ENCODE results near the gene THSD4. TPM values are rescaled to one million over a fixed set of nuclear protein-coding genes. Genes with fewer than 3 reads are reported as not detected.

The THSD4 gene
- total RNA-seq, 1 donor from 2014 or later = not detected

DNA sequence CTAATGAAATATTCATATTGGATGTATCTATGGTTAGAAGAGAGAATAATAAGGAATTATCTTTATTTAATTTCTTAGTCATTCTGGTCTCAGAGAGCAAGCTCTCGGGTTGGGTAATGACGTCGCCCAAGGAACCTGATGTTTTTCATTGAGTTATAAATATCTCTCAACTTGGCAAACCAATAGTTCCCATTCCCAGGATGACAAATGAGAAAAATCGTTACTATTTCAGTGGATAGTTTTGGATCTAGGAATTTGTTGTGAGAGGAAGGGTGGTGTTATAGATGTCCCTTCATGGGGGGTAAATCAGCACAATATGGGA, 532.2 kb downstream of the THSD4 start:
- no peaks in the 10 kb centered on the region for H3K36me3 Mint-ChIP-seq (ENCODE audit: low read depth)
- no peak overlapping the region for H3K4me3 Mint-ChIP-seq (ENCODE audit: low read depth)
- intact Hi-C loops (cut with micrococcal nuclease) = no loop called here
- H3K9me3 Mint-ChIP-seq = peaks cover 10% of the 10 kb centered on the region
- peaks cover 3% of the 10 kb centered on the region for H3K27me3 Mint-ChIP-seq (ENCODE audit: low read depth)
- H3K4me1 Mint-ChIP-seq (ENCODE audit: low read depth) = peaks cover 1% of the 10 kb centered on the region
- DNase-seq (ENCODE audit: low spot score) = no peak
- no peak overlapping the region for H3K27ac Mint-ChIP-seq

DNA sequence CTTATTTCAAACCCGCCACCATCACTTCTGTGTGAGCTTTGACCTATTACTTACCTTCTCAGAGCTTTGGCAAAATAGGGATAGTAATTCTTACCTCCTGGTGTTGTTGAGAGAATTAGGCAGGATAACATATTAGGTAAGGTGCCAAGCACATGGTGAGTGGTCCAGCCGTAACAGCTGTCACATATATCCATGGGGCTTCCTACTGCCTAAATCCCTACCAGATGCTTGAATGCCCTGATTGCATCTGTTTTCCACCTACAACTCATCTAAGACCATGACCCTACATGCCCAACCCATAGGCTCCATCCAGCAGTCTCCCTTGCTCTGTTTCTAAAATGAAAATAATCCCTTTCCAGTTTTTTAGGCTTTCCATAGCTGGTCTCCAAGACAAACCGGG, 532.8 kb downstream of the THSD4 start:
- H3K27me3 Mint-ChIP-seq (ENCODE audit: low read depth) = peaks cover 3% of the 10 kb centered on the region
- peaks cover 10% of the 10 kb centered on the region for H3K9me3 Mint-ChIP-seq
- H3K4me3 Mint-ChIP-seq (ENCODE audit: low read depth) = no peak overlapping the region
- DNase-seq (ENCODE audit: low spot score) = no peak
- no peak overlapping the region for H3K27ac Mint-ChIP-seq
- H3K36me3 Mint-ChIP-seq (ENCODE audit: low read depth) = no peaks in the 10 kb centered on the region
- intact Hi-C loops (cut with micrococcal nuclease) = no loop called here
- peaks cover 1% of the 10 kb centered on the region for H3K4me1 Mint-ChIP-seq (ENCODE audit: low read depth)

DNA sequence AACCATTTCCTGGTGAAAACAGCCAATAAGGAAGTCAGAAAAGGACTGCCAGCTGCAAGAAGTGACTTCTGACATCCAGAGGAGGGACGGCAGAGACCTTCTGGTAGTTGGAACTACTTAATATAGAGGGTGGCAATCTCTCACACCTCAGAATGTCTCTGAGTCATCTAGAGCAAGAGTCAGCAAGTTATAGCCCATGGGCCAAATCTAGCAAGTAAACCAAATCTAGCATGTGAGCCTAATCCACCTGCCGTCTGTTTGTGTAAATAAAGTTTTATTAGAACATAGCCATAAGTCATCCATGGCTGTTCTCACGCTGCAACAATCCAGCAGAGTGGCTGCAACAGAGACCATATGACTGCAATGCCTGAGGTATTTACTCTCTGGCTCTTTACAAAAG, 534.6 kb downstream of the THSD4 start:
- H3K27ac Mint-ChIP-seq = no peak overlapping the region
- peaks cover 9% of the 10 kb centered on the region for H3K9me3 Mint-ChIP-seq
- peaks cover 5% of the 10 kb centered on the region for H3K27me3 Mint-ChIP-seq (ENCODE audit: low read depth)
- no peak for DNase-seq (ENCODE audit: low spot score)
- H3K4me1 Mint-ChIP-seq (ENCODE audit: low read depth) = peaks cover 1% of the 10 kb centered on the region
- H3K4me3 Mint-ChIP-seq (ENCODE audit: low read depth) = no peak overlapping the region
- intact Hi-C loops (cut with micrococcal nuclease) = no loop called here
- no peaks in the 10 kb centered on the region for H3K36me3 Mint-ChIP-seq (ENCODE audit: low read depth)

DNA sequence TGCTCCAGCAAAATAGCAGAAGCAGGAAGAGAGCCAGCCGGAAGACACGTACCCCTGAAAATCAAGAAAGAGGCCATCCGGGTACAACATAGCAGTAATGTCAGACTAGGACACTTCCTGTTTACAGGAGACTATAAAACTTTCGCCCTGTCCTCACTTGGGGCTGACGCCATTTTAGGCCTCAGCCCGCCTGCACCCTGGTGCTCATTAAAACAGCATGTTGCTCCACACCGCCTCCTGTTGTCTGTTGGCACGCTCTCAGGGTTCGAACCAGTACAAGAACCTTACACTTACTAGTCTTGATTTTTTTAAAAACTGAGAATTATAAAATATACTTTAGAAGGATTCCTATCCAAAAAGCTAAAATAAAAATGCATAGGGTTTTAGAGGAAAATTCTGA, 535.3 kb downstream of the THSD4 start:
- Mint-ChIP-seq H3K27ac (no peak overlapping the region), H3K27me3 (ENCODE audit: low read depth) (peaks cover 6% of the 10 kb centered on the region), H3K4me3 (ENCODE audit: low read depth) (no peak overlapping the region), H3K4me1 (ENCODE audit: low read depth) (peaks cover 1% of the 10 kb centered on the region), H3K36me3 (ENCODE audit: low read depth) (no peaks in the 10 kb centered on the region), H3K9me3 (peaks cover 5% of the 10 kb centered on the region)
- intact Hi-C loops (cut with micrococcal nuclease) = no loop called here
- no peak for DNase-seq (ENCODE audit: low spot score)

DNA sequence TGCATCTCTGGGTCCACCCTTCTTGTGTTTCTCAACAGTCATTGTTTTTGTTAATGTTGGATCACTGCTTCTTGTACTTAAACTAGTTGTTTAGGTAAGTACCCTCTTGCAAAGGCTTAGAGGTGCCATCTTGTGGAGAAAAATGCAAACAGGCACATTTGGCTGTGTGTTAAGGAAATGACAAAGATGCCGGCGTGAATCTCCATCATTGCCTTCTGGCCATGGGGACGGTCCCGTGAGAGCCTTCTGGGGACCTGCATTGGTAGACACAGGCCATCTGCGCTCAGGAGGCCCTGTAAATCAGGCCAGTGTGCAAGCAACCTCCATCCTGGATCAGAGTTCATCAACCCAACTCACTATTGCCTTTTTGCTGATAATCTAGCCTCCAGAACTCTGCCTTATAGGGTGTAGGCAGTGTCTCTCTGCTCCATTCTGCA, 536.5 kb downstream of the THSD4 start:
- H3K4me3 Mint-ChIP-seq (ENCODE audit: low read depth) = no peak overlapping the region
- H3K27ac Mint-ChIP-seq = no peak overlapping the region
- peaks cover 1% of the 10 kb centered on the region for H3K4me1 Mint-ChIP-seq (ENCODE audit: low read depth)
- intact Hi-C loops (cut with micrococcal nuclease) = no loop called here
- H3K9me3 Mint-ChIP-seq = no peaks in the 10 kb centered on the region
- no peak for DNase-seq (ENCODE audit: low spot score)
- H3K27me3 Mint-ChIP-seq (ENCODE audit: low read depth) = peaks cover 6% of the 10 kb centered on the region
- H3K36me3 Mint-ChIP-seq (ENCODE audit: low read depth) = no peaks in the 10 kb centered on the region

DNA sequence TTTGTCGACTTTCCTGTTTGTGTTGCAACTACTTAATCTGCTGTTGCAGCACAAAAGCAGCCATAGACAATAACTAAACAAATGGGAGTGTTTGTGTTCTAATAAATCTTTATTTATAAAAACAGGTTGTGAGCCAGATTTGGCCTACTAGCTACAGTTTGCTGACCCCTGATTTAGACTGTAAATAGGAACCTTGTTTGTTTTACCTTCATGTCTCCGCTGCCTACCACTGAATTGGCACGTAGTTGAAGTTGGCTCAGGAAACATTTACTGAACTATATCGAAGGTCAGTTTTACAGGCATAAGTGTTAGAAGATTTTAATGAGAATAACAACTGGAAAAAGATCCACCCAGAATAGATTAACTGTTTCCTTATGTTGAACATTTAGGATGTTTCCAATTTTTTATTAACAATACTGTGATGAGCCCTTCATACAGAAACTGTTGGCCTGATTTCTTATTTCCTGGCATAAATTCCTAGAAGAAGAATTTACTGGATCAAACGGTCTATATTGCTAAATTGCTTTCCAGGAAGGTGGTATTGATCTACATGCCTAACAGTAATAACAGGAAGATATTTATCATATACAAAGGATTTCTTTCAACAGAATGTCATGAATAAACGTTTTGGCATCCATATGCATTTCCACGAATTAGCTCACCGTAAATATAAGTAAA, 538.9 kb downstream of the THSD4 start:
- intact Hi-C loops (cut with micrococcal nuclease) = no loop called here
- H3K9me3 Mint-ChIP-seq = no peaks in the 10 kb centered on the region
- no peaks in the 10 kb centered on the region for H3K36me3 Mint-ChIP-seq (ENCODE audit: low read depth)
- H3K27me3 Mint-ChIP-seq (ENCODE audit: low read depth) = peaks cover 3% of the 10 kb centered on the region
- peaks cover 1% of the 10 kb centered on the region for H3K4me1 Mint-ChIP-seq (ENCODE audit: low read depth)
- H3K27ac Mint-ChIP-seq = no peak overlapping the region
- no peak for DNase-seq (ENCODE audit: low spot score)
- H3K4me3 Mint-ChIP-seq (ENCODE audit: low read depth) = no peak overlapping the region

DNA sequence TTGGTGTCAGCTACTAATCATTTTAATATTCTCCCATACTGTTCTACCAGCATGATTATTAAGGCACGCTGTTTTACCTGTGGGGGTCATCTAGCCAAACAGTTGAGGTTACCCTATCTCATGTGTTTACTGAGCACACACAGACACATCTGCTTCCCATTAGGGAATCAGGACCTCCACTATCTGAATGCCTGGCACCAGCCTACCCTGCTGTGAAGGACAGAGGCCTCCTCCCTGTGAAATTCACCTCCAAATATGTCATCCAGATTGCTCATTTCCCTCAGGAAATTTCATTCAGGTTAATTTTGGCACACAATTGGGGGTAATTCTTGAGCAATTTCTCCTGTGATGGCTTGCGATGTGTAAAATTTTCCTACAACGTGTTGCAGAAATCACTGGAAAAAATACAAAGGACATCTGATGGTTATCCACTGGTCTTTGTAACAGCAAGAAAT, 539.5 kb downstream of the THSD4 start:
- Mint-ChIP-seq H3K27me3 (ENCODE audit: low read depth) (peaks cover 4% of the 10 kb centered on the region), H3K4me3 (ENCODE audit: low read depth) (no peak overlapping the region), H3K36me3 (ENCODE audit: low read depth) (no peaks in the 10 kb centered on the region), H3K27ac (no peak overlapping the region), H3K4me1 (ENCODE audit: low read depth) (peaks cover 1% of the 10 kb centered on the region), H3K9me3 (no peaks in the 10 kb centered on the region)
- intact Hi-C loops (cut with micrococcal nuclease) = no loop called here
- no peak for DNase-seq (ENCODE audit: low spot score)

DNA sequence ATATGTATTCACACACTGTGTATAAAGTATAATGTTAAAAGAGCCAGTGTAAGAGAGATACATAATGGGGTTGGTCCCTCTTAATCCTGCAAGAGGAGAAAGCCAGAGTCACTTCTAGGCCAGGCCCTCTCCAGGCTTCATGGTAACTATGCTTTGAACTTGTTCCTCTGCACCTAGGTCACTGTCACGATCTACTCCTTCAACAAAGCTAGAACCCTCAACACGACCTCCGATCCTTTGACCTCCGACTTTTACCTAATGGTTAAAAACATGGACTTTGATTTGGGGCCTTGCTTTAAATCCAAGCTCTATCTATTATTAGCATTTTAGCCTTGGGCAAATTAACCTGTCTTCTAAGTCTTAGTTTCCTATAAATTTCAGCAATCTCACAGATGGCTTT, 541.2 kb downstream of the THSD4 start:
- H3K4me3 Mint-ChIP-seq (ENCODE audit: low read depth) = no peak overlapping the region
- peaks cover 11% of the 10 kb centered on the region for H3K27me3 Mint-ChIP-seq (ENCODE audit: low read depth)
- no peaks in the 10 kb centered on the region for H3K9me3 Mint-ChIP-seq
- H3K4me1 Mint-ChIP-seq (ENCODE audit: low read depth) = peaks cover 1% of the 10 kb centered on the region
- intact Hi-C loops (cut with micrococcal nuclease) = no loop called here
- no peak for DNase-seq (ENCODE audit: low spot score)
- no peaks in the 10 kb centered on the region for H3K36me3 Mint-ChIP-seq (ENCODE audit: low read depth)
- H3K27ac Mint-ChIP-seq = no peak overlapping the region

DNA sequence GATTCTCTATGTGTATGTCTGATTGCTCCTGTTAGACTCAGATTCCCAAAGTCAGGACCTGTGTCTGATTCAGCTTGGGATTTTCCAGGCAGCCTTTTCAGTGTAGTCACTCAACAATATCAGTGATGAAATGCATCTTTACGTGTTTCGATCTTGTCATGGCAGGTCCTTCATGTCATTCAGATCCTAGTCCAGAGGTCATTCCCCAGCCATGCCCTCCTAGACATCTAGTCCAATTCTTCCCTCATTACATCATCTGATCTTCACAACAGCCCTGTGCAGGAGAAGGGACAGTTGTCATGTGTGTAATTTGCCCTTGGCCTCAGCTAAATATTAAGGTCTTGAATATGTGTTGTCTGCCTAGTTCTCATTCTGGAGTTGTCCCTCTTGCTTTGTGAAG, 541.9 kb downstream of the THSD4 start:
- DNase-seq (ENCODE audit: low spot score) = no peak
- intact Hi-C loops (cut with micrococcal nuclease) = no loop called here
- H3K4me1 Mint-ChIP-seq (ENCODE audit: low read depth) = no peaks in the 10 kb centered on the region
- no peak overlapping the region for H3K4me3 Mint-ChIP-seq (ENCODE audit: low read depth)
- no peak overlapping the region for H3K27ac Mint-ChIP-seq
- H3K36me3 Mint-ChIP-seq (ENCODE audit: low read depth) = no peaks in the 10 kb centered on the region
- H3K9me3 Mint-ChIP-seq = no peaks in the 10 kb centered on the region
- H3K27me3 Mint-ChIP-seq (ENCODE audit: low read depth) = peaks cover 11% of the 10 kb centered on the region

DNA sequence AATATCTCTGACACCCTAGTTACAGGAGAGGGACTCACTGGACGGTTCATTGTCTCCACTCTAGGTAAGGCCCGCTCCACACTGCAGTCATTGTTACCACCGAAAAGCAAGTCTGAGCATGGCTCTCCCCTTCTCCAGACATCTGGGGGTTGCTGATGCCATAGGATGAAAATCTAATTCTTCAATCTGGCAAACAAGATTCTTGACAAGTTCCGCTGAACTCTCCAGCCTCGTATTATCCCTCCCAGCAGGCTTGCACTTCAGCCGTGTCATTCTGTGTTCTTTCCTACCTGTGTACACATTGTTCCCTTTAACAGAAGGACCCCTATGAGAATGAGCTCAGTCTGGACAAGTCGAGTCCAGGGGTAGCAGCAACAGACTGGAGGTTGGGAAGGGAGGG, 542.8 kb downstream of the THSD4 start:
- H3K4me1 Mint-ChIP-seq (ENCODE audit: low read depth) = no peaks in the 10 kb centered on the region
- H3K27me3 Mint-ChIP-seq (ENCODE audit: low read depth) = peaks cover 15% of the 10 kb centered on the region
- no peak for DNase-seq (ENCODE audit: low spot score)
- no peak overlapping the region for H3K27ac Mint-ChIP-seq
- H3K36me3 Mint-ChIP-seq (ENCODE audit: low read depth) = no peaks in the 10 kb centered on the region
- H3K4me3 Mint-ChIP-seq (ENCODE audit: low read depth) = no peak overlapping the region
- intact Hi-C loops (cut with micrococcal nuclease) = no loop called here
- no peaks in the 10 kb centered on the region for H3K9me3 Mint-ChIP-seq

DNA sequence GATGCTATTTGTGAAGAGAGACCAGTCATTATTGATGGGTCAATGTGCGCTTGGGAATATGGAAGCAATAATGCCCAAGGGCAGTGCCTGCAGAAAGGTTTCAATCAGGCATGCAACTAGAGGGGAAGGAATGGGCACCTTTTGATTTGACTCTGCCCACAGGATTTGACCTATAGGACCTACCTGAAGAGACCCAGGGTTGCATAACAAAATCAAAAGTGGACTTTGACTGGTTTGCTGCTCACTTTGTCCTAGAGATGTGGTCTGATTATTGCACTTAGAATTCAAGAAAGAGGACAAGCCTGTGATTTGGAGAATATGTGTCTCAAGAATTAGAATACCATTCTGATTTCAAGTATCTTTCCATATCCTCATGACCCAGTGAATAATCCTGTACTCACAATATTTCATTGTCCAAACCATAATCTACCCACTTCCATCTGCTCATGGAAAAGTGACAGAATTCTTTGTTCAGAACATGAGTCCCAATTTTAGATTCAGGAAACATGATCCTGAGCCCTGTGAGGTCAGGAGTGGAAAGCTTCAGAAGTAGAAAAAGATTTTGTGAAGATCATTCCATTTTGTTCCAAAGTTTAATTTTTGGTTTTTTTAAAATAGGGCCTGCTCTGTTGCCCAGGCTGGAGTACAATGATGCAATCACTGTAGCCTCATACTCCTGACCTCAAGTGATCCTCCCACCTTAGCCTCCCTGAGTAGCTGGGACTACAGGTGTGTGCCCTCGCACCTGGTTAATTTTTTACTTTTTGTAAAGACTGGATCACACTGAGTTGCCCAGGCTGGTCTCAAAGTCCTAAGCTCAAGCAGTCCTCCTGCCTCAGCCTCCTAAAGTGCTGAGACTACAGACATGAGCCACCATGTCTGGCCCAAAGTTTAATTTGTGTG, 543.8 kb downstream of the THSD4 start:
- Mint-ChIP-seq H3K27me3 (ENCODE audit: low read depth) (peaks cover 18% of the 10 kb centered on the region), H3K4me1 (ENCODE audit: low read depth) (no peaks in the 10 kb centered on the region), H3K4me3 (ENCODE audit: low read depth) (no peak overlapping the region), H3K9me3 (no peaks in the 10 kb centered on the region), H3K27ac (no peak overlapping the region), H3K36me3 (ENCODE audit: low read depth) (no peaks in the 10 kb centered on the region)
- no peak for DNase-seq (ENCODE audit: low spot score)
- intact Hi-C loops (cut with micrococcal nuclease) = no loop called here

DNA sequence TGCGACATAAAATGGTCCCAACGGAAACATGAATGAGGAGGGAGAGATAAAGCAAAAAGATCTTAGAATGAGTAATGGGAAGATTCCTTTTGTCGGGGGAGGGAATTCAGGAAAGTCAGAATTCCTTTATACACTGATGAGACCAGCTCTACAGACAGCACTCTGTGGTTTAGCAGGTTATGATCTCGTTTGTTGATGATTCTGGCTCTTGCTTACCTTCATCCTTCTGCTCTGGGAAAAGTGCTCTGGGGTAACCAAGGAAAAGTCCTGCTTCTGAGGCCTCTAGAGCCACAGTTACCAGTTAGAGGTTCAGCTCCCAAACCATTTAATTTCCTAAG, 544.4 kb downstream of the THSD4 start:
- Mint-ChIP-seq H3K27ac (no peak overlapping the region), H3K4me1 (ENCODE audit: low read depth) (no peaks in the 10 kb centered on the region), H3K4me3 (ENCODE audit: low read depth) (no peak overlapping the region), H3K36me3 (ENCODE audit: low read depth) (no peaks in the 10 kb centered on the region), H3K9me3 (no peaks in the 10 kb centered on the region), H3K27me3 (ENCODE audit: low read depth) (peaks cover 20% of the 10 kb centered on the region)
- intact Hi-C loops (cut with micrococcal nuclease) = no loop called here
- no peak for DNase-seq (ENCODE audit: low spot score)

DNA sequence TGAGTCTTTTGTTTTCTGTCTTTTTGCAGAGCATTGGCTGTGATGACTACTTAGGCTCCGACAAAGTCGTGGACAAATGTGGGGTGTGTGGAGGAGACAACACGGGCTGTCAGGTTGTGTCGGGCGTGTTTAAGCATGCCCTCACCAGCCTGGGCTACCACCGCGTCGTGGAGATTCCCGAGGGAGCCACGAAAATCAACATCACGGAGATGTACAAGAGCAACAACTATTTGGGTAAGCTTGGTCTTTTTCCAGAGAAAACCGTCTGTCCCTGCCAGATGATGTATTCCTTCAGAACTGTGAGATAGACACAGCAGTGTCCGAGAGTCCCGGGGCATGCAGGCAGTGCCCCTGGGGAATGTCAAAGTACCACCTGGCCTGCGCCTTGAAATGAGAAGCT, 545.2 kb downstream of the THSD4 start:
- H3K9me3 Mint-ChIP-seq = peaks cover 1% of the 10 kb centered on the region
- H3K36me3 Mint-ChIP-seq (ENCODE audit: low read depth) = no peaks in the 10 kb centered on the region
- DNase-seq (ENCODE audit: low spot score) = no peak
- H3K4me3 Mint-ChIP-seq (ENCODE audit: low read depth) = no peak overlapping the region
- no peak overlapping the region for H3K27ac Mint-ChIP-seq
- H3K4me1 Mint-ChIP-seq (ENCODE audit: low read depth) = no peaks in the 10 kb centered on the region
- peaks cover 24% of the 10 kb centered on the region for H3K27me3 Mint-ChIP-seq (ENCODE audit: low read depth)
- intact Hi-C loops (cut with micrococcal nuclease) = no loop called here
